NCI-H2227 treated with DMSO at 0.1 percent for 48 hours (cell line): Measurements from ENCODE around the gene ZNRF4.
A peak's percentile ranks its signal among the peaks of the same experiment; 100 is the strongest.

Source experiments
- DNase-seq: peaks from one replicate; lab custom pipeline; 2025; lab: John Stamatoyannopoulos, UW

The ZNRF4 gene

GRCh38 chr19:5440299-5440698 is 14.9 kb upstream of the ZNRF4 start:
- no peak for DNase-seq

DNA sequence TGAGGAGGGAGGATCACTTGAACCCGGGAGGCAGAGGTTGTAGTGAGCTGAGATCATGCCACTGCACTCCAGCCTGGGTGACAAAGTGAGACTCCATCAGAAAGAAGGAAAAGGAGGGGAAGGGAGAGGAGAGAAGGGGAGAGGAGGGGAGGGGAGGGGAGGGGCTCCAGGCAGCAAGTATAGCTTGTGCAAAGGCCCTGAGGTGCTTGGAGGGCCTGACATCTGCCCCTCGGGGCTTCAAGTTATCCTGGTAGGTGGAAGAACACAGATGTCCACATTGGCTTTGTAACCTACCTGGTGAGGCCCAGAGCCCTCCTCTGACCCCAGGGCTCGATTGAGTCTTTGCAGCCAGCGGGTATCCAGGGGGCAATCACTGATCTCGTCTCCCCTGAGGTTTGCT is 11.5 kb upstream of the ZNRF4 start:
- no peak for DNase-seq

GRCh38 chr19:5444431-5444830 is 10.8 kb upstream of the ZNRF4 start:
- DNase-seq: no peak

DNA sequence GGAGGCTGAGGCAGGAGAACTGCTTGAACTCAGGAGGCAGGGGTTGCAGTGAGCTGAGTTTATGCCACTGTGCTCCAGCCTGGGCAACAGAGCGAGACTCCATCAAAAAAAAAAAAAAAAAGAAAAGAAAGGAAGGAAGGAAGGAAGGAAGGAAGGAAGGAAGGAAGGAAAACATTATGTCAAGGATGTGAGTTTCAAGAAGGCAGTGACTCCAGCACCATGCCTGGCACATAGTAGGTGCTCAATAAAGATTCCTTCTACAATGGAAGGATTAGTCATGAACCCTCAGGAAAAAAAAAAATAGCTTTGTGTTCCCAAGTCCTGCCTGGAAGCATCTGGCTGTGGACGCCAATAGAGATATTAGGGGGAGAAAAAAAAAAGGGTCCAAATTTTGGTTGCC is 10.1 kb upstream of the ZNRF4 start:
- no peak for DNase-seq

DNA sequence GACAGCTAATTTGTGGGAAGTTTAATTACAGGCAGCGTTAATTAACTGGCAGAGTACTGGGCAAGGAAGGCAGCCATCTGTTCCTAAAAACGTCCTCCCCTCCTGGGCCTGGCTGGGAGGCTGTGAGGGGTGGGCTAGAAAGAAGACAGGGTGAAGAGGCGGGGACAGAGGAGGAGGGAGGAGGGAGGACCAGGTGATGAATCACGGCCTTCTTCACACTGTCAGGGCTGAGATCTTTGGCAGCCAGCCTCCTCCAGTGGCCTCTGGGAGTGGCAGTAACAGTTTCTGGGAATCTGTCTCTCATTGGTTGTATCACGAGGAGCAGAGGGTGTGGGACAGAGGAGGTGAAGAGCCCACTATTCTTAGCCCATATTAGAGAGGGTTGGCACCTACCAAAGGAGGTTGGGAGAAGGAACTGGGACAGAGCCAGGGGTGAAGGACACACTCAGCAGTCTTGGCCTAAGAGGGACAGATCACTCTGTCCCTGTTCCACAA is 9.6 kb upstream of the ZNRF4 start:
- no peak for DNase-seq

GRCh38 chr19:5447700-5448311 is 7.4 kb upstream of the ZNRF4 start:
- peak; percentile 46 for DNase-seq

- DNase-seq: no peak
These were observed 6.8 kb upstream of the ZNRF4 start for GRCh38 chr19:5448374-5448773.

DNA sequence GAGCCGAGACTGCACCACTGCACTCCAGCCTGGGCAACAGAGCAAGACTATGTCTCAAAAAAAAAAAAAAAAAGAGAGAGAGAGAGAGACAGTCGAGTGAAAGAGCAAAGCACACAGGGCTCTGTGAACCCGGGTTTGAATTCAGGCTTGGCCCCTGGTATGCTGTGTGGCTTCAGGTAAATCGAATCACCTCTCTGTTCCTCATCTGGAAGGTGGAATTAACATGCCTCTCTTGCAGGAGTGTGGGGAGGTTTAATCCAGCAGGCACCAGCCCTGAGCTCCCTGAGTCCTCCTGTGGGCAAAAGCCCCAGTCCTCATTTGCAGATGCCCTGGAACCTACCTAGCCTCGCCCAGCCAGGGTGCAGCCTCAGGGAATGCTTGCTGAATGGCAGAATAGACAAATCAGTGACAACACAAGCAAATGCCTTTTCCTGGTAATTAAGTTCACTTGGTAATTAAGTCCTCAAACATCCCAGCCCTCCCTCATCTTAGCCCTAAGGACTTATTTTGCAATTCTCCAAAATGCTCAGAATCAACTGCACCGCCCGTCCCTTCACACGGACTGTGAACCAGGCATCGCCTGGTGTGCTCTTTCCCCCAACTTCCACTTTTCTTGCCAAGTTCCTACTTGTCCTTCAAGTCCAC is 4.6 kb upstream of the ZNRF4 start:
- DNase-seq: no peak

GRCh38 chr19:5451494-5451893 is 3.7 kb upstream of the ZNRF4 start:
- no peak for DNase-seq

- no peak for DNase-seq
These were observed 2.3 kb upstream of the ZNRF4 start for GRCh38 chr19:5452594-5453565.

DNA sequence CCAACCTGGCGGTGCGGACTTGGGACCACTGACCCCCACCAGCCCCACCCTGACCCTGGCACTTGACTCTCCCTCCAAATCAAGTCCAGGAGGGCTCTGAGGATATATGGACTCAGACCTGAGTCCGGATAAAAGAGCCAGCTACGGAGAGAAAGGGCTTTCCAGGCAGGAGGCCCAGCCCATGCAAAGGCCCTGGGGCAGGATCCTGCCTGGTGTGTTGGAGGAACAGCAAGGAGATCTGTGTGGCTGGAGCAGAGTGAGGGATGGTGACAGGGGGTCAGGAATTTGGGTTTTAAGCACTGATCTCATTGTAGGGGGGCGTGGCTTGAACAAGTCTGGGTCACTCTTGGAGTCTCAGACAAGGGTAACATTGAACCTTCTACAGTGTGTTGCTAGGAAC is 474 bp upstream of the ZNRF4 start:
- DNase-seq: no peak

DNA sequence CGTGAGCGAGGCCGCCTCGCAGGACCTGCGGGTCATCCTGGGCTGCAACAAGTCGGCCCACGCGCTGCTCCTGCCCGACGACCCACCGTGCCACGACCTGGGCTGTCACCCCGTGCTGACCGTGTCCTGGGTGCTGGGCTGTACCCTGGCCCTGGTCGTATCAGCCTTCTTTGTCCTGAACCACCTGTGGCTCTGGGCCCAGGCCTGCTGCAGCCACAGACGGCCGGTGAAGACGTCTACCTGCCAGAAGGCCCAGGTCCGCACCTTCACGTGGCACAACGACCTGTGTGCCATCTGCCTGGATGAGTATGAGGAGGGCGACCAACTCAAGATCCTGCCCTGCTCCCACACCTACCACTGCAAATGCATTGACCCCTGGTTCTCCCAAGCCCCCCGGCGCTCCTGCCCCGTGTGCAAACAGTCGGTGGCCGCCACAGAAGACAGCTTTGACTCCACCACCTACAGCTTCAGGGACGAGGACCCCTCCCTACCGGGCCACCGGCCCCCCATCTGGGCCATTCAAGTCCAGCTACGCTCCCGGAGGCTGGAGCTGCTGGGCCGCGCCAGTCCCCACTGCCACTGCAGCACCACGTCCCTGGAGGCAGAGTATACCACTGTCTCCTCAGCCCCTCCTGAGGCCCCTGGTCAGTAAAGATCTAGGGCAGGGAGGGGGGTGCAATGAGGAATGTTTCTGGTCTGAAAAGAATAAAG is 1.1 kb downstream of the ZNRF4 start:
- DNase-seq: no peak

DNA sequence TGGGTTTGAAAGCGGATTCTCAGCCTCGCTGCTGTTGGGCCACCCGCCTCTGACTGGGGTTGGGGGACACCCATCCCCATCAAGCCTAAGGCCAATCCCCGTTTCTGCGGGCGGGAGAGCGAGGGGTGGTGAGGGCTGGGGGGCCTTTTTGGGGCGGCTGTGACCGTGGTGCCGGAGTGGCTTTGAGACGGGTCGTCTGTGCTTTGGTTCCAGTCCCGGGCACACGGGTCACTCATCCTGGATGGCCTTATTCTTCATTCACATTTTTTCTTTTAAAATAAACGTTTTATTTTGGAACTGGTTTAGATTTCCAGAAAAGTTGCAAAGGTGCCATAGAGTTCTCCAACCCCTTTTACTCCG is 1.6 kb downstream of the ZNRF4 start:
- no peak for DNase-seq

DNA sequence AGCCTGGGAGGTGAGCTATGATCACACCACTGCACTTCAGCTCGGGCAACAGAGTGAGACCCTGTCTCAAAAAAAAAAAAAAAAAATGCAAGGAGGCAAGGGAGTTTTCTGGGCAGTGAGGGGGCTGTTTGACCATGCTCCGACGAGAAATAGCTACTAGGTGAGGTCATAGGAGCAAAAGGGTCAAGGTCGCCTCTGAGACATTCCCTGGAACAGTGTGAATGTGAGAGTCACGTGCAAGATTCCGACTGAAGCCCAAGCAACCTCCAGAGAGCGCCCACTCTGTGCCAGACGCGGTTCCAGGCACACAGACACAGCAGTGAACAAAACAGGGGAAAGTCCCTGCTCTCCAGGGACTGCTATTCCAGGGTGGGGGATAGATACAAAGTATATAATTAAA is 2.5 kb downstream of the ZNRF4 start:
- DNase-seq: no peak

GRCh38 chr19:5458420-5458819 is 3.2 kb downstream of the ZNRF4 start:
- no peak for DNase-seq

GRCh38 chr19:5459360-5459759 is 4.1 kb downstream of the ZNRF4 start:
- no peak for DNase-seq

DNA sequence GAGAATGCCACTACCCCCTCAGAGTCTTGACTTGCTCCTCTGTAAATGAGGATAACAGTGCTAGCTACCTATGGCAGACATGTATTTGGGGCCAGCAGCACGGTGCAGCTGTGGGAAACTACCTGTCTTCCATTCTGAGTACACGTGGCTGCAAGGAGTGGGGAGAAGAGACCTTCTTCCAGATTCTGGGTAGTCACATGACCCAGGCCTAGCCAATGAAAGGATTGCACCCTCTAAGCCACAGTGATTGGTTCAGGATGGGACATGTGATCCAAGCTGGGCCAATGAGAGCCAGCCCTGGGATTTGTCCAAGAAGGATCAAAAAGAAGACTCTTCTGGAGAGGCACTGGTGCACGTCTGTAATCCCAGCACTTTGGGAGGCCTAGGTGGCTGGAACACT is 5.5 kb downstream of the ZNRF4 start:
- DNase-seq: no peak

- no peak for DNase-seq
These were observed 8.7 kb downstream of the ZNRF4 start for GRCh38 chr19:5463959-5464358.

DNA sequence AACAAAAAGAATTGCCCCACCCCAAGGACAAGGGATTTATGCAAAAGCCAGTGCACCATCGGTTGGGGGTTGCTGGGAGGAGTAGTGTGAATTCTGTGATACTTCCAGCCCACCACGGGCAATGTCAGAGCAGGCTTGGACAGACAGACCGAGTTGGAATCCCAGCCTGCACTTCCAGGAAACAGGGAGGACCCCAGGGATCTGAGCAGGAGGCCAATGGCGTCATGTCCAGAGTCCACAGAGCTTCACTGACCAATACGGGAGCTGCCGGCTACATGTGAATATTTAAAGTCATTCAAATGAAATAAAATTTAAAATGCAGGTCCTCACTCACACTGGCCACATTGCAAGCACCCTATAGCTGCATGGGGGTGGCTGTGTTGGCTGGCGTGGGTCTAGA is 10.9 kb downstream of the ZNRF4 start:
- no peak for DNase-seq

DNA sequence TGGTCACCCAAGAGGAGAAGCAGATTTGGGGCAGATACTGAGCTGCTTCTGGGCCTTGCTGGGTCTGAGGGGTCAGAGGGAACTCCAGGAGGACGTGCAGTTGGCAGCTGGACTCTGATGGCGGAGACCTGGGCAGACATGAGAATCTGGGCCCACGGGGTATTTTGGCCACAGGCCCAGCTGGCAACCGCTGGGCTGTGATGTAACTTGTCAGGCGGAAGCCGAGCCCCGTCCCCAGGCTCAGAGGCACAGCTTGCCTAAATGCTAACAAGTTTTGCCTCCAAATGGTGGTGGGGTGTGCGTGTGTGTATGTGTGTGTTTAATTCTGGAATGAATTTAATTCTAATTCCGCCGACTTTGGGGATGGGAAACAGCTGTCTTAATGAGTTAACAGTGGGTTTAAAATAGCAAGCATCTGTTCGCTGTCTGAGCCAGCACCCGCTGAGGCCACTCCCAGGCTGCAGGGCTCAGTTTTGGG is 11.6 kb downstream of the ZNRF4 start:
- no peak for DNase-seq

DNA sequence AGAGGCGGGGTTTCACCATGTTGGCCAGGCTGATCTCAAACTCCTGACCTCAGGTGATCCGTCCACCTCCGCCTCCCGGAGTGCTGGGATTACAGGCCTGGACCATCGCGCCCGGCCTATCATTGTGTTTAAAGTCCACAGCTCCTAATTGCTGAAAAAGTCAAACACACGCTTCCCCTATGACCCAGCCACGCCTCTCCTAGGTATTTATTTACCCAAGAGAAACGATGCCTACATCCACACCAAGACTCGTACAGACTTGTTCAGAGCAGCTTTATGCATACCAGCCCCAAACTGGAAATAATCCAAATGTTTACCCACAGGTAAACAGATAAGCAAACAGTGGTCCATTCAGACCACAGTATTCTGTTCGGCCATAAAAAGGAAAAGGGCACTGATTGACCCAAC is 15.1 kb downstream of the ZNRF4 start:
- DNase-seq: peak; percentile 18

DNA sequence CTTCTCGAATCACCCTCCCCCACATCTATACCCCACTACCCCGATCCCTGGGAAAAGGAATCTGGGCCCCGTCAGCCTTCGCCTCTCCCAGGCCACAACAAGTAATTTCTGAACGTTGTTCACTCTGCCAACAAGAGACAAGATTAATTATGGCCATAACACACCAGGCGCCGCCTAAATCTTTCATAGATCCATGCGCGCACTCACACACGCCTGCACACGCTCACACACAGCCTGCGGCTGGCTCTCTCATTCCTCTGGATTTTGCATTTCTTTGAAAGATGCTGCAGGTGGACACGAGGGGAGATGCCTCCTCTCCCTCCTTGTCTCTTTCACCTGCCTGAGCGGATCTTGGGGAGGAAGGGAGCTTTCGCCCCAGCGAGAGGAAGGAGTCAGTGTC is 17.1 kb downstream of the ZNRF4 start:
- DNase-seq: no peak
